NCI-H69 (cell line): Measurements from ENCODE around the gene KRT12.

ENCODE experiments used
- DNase-seq: peaks from one replicate; lab custom pipeline; 2025; lab: John Stamatoyannopoulos, UW

KRT12 gene

DNA sequence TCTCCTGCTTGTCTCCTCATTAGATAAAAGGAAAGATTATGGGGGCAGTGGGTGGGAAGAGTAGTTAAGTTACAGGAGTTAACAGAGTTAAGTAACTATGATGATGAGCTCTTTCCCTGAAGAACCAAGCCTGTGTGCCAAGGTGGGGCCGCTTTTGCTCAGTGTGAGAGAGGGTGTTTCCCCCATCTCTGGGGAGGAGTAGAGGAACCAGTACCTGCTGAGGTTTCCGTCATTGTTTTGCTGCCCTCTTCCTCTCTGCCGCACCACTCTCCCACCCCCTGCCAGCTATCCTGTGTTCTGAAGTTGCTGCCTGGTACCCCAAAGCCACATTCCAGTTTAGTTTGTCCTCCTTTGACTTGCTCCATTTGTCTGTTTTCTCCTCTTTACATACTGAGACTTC is 23.8 kb downstream of the KRT12 start:
- DNase-seq, result no peak

DNA sequence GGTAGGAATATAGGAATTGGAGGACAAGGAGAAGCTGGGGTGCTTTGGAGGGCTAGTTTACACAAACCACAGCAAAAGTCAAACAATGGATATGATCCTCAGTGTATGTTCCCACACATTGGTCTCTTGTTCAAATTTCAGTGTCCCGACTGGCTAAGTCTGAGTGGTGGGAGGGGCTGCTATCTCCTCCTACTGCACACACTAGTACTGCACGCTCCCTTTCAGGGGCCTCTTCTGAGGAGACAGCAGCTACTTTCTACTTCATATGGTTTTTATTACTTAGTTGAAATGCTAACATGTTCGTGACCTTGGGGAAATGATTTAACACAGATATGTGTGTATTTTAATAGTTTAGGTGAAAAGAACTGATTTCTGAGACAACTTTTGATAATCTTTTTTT is 25.8 kb downstream of the KRT12 start:
- DNase-seq, result no peak

DNA sequence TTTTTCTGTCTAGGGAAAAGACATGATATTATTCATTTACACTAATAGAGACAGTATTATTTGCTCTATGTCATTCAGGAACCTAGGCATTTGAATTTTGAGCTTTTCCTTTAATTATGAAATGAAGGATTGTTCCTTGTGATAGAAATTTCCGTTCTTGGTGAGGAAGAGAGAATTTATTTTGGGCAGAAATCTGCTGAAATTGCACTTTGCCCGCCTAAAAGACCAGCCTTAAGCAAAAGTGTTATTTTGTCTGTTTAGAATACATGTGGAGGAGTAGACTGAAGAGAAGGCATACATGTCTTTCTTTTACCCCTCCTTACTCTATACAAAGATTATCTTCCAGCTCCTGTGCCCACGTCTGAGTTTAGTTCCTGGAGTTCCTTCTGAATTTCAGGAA is 27.8 kb downstream of the KRT12 start:
- no peak for DNase-seq

DNA sequence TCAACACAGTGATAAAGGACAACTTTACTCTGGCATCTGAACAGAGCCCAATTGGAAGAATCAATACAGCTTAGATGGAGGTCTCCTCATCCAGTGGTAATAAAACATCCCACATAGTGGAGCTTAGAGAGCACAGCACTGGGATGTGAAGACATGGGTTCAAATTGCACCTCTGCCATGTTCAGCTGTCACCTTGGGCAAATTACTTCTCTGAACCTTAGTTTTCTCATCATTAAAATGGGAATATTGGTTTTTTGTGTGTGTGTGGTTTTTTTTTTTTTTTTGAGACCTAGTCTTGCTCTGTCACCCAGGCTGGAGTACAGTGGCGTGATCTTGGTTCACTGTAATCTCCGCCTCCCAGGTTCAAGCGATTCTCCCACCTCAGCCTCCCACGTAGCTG is 31.0 kb downstream of the KRT12 start:
- no peak for DNase-seq

- no peak for DNase-seq
Measured at GRCh38 chr17:40833882-40834281, 33.1 kb downstream of the KRT12 start.

- DNase-seq, result peak; percentile 70
Measured at GRCh38 chr17:40832840-40833239, 34.2 kb downstream of the KRT12 start.

GRCh38 chr17:40830085-40830776 is 36.8 kb downstream of the KRT12 start:
- no peak for DNase-seq

DNA sequence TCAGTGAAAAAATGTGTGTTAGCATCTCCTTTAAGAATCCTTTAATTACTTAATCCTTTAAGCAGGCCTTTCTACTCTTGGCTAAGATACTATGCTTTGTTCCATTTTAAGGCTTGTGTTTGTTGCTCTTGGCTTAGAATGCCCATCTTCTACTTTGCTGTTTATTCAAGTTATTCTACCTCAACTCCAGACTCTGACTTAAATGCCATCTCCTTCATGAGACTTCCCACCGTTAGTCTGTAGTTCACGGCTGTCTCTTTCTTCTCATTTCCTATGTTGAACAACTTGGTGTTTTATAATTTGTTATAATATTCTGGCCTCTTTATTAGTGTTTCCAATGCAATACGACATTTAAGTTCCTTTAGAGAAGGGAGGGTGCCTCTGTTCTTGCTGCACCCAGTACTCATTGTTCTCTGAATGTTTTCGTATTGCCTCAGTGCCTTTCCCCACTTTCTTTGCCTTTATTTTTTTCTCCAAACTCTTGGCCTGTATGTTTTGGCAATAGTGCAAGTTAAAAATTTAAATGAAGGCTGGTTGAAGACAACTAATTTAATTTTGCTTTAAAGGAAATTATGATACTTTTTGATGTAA is 38.5 kb downstream of the KRT12 start:
- DNase-seq, result no peak

- DNase-seq, result no peak
Measured at GRCh38 chr17:40827746-40828453, 39.1 kb downstream of the KRT12 start.

DNA sequence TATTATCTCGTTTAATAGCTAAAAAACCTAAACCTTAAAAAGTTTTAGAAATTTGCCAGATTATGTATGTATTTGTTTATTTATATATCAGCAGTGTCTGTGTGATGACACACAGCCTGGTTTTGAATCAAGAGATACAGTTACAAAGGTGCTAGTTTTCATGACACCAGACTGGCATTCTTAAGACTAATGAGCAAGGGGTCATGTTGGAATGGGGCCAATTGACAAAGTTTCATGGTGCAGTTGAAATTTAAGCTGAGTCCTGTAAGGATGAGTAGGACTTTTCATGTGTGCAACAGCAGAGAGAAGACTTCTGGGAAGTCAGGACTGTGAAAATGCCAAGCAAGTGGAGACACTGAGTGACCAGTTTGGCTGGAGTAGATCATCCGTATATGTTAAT is 41.4 kb downstream of the KRT12 start:
- no peak for DNase-seq

- no peak for DNase-seq
Measured at GRCh38 chr17:40824015-40824832, 42.8 kb downstream of the KRT12 start.

- DNase-seq, result no peak
Measured at GRCh38 chr17:40822132-40822812, 44.8 kb downstream of the KRT12 start, which contains the start of gene KRT10. KRT10 (minus strand) TSS chr17:40822614; CDS start chr17:40822585, 29 bp downstream.

- no peak for DNase-seq
Measured at GRCh38 chr17:40821536-40821935, 45.5 kb downstream of the KRT12 start.

DNA sequence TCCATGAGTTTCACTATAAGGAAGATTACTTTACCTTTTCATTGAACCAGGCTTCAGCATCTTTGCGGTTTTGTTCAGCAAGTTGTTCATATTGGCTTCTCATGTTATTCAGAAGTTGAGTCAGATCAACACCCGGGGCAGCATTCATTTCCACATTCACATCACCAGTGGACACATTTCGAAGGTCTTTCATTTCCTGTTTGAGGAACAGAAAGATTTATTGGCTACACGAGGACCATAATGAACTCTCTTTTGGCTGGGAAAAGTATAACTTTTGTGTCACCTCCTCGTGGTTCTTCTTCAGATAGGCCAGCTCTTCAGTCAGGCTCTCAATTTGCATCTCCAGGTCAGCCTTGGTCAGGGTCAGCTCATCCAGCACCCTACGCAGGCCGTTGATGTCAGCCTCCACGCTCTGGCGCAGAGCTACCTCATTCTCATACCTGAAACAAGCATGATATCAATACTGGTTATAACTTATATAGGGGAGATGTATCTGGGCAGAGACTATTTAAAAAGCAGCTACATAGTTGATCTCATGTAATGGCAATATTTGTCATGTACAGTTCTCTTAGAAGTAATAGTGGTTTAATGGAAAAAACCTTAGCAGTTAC is 46.7 kb downstream of the KRT12 start:
- no peak for DNase-seq

DNA sequence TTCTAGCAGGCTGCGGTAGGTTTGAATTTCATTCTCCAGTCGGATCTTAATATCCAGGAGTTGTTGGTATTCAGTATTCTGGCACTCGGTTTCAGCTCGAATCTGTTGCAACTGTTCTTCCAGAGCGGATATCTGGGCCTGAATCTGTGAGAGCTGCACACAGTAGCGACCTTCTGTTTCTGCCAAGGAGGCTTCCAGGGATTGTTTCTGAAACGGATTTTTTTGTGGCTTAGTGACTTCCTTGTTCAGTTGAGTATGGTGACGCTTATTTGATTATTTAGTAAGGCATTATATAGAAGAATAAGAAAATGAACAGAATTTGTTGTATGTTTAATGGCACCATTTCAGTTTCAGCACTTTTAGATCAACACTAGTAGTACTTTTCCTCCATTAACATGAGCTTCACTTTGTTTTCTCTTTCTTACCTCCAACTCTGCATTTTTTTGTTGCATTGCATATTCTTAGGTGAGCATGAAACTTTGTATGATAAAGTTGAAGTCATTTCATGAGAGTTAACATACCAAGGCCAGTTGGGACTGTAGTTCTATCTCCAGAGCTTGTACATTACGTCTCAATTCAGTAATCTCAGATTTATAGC is 47.4 kb downstream of the KRT12 start:
- DNase-seq, result peak; percentile 20

DNA sequence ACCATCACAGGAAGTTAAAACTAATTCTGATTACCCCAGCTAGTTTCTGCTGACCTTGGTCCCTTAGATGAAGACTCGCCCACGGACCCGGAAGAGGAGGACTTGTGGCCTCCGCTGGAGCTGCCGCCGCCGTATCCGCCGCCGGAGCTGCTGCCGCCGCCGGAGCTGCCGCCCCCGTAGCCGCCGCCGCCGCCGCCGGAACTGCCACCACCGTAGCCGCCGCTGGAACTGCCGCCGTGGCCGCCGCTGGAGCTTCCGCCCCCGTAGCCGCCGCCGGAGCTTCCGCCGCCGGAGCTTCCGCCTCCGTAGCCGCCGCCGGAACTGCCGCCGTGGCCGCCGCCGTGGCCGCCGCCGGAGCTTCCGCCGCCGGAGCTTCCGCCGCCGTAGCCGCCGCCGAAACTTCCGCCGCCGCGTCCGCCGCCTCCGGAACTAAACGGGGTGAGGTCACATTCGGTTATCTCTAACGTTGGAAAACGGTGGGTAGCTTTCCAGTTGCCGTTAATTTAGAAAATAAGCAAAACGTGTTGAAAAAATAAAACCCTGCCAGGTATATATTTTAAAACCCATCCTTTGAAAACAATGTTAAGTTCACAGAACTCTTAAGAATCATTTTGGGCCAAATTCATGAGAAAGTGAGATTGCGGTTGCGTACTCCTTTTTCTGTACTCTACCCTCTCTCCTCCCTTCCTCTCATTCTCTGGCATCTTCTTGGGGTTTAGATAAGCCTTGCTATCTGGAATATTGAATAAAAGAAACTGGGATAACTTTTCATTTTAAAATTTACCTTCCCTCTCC is 48.1 kb downstream of the KRT12 start:
- peak; percentile 88 for DNase-seq

- no peak for DNase-seq
Measured at GRCh38 chr17:40818343-40818732, 48.7 kb downstream of the KRT12 start.

GRCh38 chr17:40817103-40817682 is 49.8 kb downstream of the KRT12 start:
- DNase-seq, result no peak

- DNase-seq, result no peak
Measured at GRCh38 chr17:40816569-40816968, 50.5 kb downstream of the KRT12 start.

DNA sequence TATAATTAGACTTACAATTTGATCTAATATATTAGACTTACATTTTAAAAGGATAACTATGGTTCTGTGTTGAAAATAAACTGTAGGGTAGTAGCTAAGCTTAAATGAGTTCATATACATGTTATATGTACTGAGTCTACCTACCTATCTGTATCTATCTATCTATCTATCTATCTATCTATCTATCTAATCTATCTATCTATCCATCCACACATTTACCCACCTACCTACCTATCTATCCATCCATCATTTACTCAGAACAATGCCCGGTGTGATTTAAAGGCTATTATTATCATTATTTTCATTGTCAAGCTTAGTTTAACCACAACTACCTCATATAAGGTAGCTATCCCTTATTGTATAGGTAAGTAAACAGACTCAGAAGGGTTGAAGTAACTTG is 51.6 kb downstream of the KRT12 start:
- DNase-seq, result no peak
